SK-N-SH treated with all-trans-retinoic acid at 6 μM for 48 hours (cell line): ENCODE data around the gene FBXO31.

Experiments used
- ATAC-seq: fragments of 200-7000 bp; cut with Tn5 transposase; 3 replicates; pipeline ENCODE4 v1.9.1; 2020; ENCODE audit warnings: mild to moderate bottlenecking, moderate library complexity
- ARNTL ChIP-seq: fragments of 450-650 bp; formaldehyde crosslinking; IDR thresholded peaks from 2 replicates; pipeline ENCODE4 v1.5.0; 2020; ENCODE audit warnings: low read depth, mild to moderate bottlenecking, moderate library complexity, borderline replicate concordance
- BACH2 ChIP-seq: fragments of 250-450 bp; sonication (Bioruptor Pico); IDR thresholded peaks from 2 replicates; pipeline ENCODE4 v1.9.0; 2021; ENCODE audit warnings: mild to moderate bottlenecking, borderline replicate concordance
- CSDC2 ChIP-seq: fragments of 250-450 bp; sonication (Bioruptor Pico); IDR thresholded peaks from 2 replicates; pipeline ENCODE4 v1.5.0; 2020; ENCODE audit warnings: mild to moderate bottlenecking, moderate library complexity
- GLIS3 ChIP-seq: fragments of 250-450 bp; sonication (Bioruptor Pico); IDR thresholded peaks from 2 replicates; pipeline ENCODE4 v1.5.0; 2020; ENCODE audit warnings: mild to moderate bottlenecking, moderate library complexity
- OSR1 ChIP-seq: fragments of 250-450 bp; sonication (Bioruptor Pico); IDR thresholded peaks from 2 replicates; pipeline ENCODE4 v1.8.0; 2022; ENCODE audit warnings: moderate library complexity, mild to moderate bottlenecking, inconsistent platforms
- PPARA ChIP-seq: fragments of 250-450 bp; sonication (Bioruptor Pico); IDR thresholded peaks from 2 replicates; pipeline ENCODE4 v1.5.0; 2020; ENCODE audit warnings: mild to moderate bottlenecking, borderline replicate concordance
- RARB ChIP-seq: fragments of 250-450 bp; sonication (Bioruptor Pico); IDR thresholded peaks from 2 replicates; pipeline ENCODE4 v1.8.0; 2021; ENCODE audit warnings: mild to moderate bottlenecking, moderate library complexity
- SNAI2 ChIP-seq: fragments of 250-450 bp; sonication (Bioruptor Pico); IDR thresholded peaks from 2 replicates; pipeline ENCODE4 v1.5.0; 2020; ENCODE audit warnings: mild to moderate bottlenecking, moderate library complexity
- TCF4 ChIP-seq: fragments of 250-450 bp; sonication (Bioruptor Pico); IDR thresholded peaks from 2 replicates; pipeline ENCODE4 v1.8.0; 2021; ENCODE audit warnings: mild to moderate bottlenecking, moderate library complexity, borderline replicate concordance
- TOX ChIP-seq: fragments of 250-450 bp; sonication (Bioruptor Pico); IDR thresholded peaks from 2 replicates; pipeline ENCODE4 v1.8.0; 2021; ENCODE audit warnings: mild to moderate bottlenecking, moderate library complexity, borderline replicate concordance
- ZC3H10 ChIP-seq: fragments of 250-450 bp; sonication (Bioruptor Pico); IDR thresholded peaks from 2 replicates; pipeline ENCODE4 v1.5.1; 2021; ENCODE audit warnings: mild to moderate bottlenecking, moderate library complexity
- ZFP3 ChIP-seq: fragments of 250-450 bp; sonication (Bioruptor Pico); IDR thresholded peaks from 2 replicates; pipeline ENCODE4 v1.5.0; 2020; ENCODE audit warnings: mild to moderate bottlenecking, moderate library complexity
- ZNF565 ChIP-seq: fragments of 450-650 bp; formaldehyde crosslinking; conservative IDR thresholded peaks from 2 replicates; pipeline ENCODE4 v1.5.0; 2020; ENCODE audit warnings: low read depth, mild to moderate bottlenecking, moderate library complexity
- ZNF70 ChIP-seq: fragments of 450-650 bp; formaldehyde crosslinking; IDR thresholded peaks from 2 replicates; pipeline ENCODE4 v1.5.0; 2020; ENCODE audit warnings: mild to moderate bottlenecking, moderate library complexity
- ZNF8 ChIP-seq: fragments of 450-650 bp; formaldehyde crosslinking; IDR thresholded peaks from 2 replicates; pipeline ENCODE4 v1.5.0; 2020; ENCODE audit warnings: mild to moderate bottlenecking, moderate library complexity
- TF ChIP-seq, protein P1 (sequence below): fragments of 250-450 bp; sonication (Bioruptor Pico); IDR thresholded peaks from 2 replicates; pipeline ENCODE4 v1.5.0; 2020; ENCODE audit warnings: mild to moderate bottlenecking, moderate library complexity
- TF ChIP-seq, protein P2 (sequence below): fragments of 250-450 bp; sonication (Bioruptor Pico); IDR thresholded peaks from 2 replicates; pipeline ENCODE4 v1.8.0; 2020; ENCODE audit warnings: mild to moderate bottlenecking, moderate library complexity, borderline replicate concordance
- TF ChIP-seq, protein P3 (sequence below): fragments of 250-450 bp; sonication (Bioruptor Pico); IDR thresholded peaks from 2 replicates; pipeline ENCODE4 v1.5.1; 2020; ENCODE audit warnings: low read depth, mild to moderate bottlenecking, moderate library complexity

FBXO31 gene

DNA sequence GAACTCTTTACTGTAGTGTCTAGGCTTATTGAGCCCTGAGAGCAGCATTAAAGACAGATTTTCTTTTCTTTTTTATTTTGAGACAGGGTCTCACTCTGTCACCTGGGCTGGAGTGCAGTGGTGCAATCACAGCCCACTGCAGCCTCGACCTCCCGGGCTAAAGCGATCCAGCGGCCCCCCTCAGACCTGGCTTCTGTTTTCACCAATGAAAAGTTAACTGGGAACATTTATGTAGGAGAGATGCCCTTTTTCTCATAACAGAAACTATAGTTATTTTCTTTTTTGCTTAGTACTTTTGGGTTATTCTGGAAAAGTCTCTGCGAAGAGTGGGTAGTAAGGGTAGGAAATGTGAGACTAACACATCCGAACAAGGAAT lies 10.1 kb upstream of the FBXO31 start (continued):
- TF ChIP-seq, protein P1, sequence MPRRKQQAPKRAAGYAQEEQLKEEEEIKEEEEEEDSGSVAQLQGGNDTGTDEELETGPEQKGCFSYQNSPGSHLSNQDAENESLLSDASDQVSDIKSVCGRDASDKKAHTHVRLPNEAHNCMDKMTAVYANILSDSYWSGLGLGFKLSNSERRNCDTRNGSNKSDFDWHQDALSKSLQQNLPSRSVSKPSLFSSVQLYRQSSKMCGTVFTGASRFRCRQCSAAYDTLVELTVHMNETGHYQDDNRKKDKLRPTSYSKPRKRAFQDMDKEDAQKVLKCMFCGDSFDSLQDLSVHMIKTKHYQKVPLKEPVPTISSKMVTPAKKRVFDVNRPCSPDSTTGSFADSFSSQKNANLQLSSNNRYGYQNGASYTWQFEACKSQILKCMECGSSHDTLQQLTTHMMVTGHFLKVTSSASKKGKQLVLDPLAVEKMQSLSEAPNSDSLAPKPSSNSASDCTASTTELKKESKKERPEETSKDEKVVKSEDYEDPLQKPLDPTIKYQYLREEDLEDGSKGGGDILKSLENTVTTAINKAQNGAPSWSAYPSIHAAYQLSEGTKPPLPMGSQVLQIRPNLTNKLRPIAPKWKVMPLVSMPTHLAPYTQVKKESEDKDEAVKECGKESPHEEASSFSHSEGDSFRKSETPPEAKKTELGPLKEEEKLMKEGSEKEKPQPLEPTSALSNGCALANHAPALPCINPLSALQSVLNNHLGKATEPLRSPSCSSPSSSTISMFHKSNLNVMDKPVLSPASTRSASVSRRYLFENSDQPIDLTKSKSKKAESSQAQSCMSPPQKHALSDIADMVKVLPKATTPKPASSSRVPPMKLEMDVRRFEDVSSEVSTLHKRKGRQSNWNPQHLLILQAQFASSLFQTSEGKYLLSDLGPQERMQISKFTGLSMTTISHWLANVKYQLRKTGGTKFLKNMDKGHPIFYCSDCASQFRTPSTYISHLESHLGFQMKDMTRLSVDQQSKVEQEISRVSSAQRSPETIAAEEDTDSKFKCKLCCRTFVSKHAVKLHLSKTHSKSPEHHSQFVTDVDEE (CRISPR knock-in tag) = no peak
- no peak for TF ChIP-seq TCF4 (CRISPR knock-in tag)
- TF ChIP-seq, all 23 proteins: peak for 0

DNA sequence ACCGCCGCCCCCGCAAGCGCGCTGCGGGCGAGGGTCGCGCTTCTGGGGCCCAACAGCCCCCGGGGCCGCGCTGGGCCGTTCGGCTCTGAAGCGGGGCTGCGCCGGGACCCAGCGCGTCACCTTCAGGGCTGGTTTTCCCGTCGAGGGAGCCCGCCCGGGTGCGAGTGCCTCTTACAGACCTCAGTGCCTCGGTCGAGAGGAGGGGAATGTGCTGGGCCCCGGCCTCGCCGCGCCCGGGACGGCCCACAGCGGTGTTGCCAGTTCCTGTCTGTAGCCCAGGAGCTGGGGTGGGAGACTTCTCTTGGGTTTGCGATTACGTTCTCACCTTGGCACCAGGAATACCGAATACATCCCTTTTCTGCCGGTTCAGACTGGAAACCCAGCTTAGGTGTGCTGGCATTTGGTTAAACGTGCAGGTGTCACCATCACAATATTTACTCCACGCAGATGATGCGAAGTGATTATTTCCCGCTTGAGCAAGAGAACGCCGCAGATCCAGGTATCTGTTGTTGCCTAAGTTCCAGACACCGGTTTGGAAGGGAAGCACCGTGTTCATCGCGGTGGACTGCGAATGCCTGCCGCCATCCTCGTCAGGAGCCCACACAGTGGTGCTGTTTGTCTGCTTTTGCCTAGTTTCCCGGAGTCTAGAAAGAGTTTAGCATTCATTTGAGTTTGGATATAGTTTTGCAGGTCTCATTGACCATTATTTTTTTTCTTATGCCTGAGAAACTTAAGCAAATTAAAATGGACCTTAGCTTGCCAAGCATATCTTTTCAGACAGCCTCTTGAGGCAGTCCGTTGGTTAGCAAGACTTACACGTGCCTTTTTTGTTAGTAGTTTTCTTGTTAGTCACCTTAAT lies 9.5 kb upstream of the FBXO31 start:
- ATAC-seq = peak; percentile 32
- TF ChIP-seq ZNF70 (CRISPR knock-in tag) = no peak
- no peak for TF ChIP-seq ARNTL
- TF ChIP-seq CSDC2 = no peak
- no peak for TF ChIP-seq RARB (CRISPR knock-in tag)
- no peak for TF ChIP-seq SNAI2 (CRISPR knock-in tag)
- no peak for TF ChIP-seq ZNF565
- TF ChIP-seq GLIS3 = no peak
- TF ChIP-seq, protein P2, sequence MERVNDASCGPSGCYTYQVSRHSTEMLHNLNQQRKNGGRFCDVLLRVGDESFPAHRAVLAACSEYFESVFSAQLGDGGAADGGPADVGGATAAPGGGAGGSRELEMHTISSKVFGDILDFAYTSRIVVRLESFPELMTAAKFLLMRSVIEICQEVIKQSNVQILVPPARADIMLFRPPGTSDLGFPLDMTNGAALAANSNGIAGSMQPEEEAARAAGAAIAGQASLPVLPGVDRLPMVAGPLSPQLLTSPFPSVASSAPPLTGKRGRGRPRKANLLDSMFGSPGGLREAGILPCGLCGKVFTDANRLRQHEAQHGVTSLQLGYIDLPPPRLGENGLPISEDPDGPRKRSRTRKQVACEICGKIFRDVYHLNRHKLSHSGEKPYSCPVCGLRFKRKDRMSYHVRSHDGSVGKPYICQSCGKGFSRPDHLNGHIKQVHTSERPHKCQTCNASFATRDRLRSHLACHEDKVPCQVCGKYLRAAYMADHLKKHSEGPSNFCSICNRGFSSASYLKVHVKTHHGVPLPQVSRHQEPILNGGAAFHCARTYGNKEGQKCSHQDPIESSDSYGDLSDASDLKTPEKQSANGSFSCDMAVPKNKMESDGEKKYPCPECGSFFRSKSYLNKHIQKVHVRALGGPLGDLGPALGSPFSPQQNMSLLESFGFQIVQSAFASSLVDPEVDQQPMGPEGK (CRISPR knock-in tag) = no peak
- TF ChIP-seq OSR1 = no peak
- TF ChIP-seq PPARA (CRISPR knock-in tag) = no peak
- TF ChIP-seq ZC3H10 (CRISPR knock-in tag) = no peak
- no peak for TF ChIP-seq ZFP3 (CRISPR knock-in tag)
- no peak for TF ChIP-seq ZNF8 (CRISPR knock-in tag)

DNA sequence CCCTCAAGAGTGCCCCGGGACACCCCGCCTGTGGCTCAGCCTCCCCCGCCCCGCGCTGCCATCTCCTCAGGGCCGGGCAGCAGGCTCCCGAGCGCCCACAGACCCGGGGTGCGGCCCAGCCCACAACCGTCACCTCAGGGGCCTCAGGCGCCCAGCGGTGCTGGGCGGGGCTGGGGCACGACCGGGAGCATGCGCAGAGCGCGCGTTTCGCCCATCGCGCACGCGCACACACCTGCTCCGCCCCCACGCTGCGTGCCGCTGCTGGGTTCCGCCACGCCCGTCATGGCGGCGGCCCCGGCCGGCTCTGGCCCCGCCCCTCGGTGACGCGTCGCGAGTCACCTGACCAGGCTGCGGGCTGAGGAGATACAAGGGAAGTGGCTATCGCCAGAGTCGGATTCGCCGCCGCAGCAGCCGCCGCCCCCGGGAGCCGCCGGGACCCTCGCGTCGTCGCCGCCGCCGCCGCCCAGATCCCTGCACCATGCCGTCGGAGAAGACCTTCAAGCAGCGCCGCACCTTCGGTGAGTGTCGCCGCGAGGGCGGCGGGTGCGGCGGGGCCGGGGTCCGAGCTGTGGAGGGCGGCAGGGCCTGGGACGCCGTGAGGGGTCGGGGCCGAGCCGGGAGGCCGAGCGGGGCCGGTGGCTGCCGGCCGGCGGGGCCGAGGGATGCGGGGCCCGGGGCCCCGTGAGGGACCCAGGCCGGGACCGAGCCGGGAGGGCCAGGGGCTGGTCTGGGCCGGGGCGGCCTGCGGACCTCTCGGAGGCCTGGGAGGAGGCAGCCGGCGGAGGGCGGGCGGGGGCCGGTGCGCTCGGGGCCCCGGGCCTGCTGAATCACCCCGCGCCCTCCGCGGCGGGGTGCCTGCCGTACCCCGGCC lies 8.6 kb upstream of the FBXO31 start, which contains the start of gene MAP1LC3B:
MAP1LC3B (plus strand) TSS at position 387 of the 871 bp plus-strand sequence; CDS start at position 479, 92 bp downstream.
- no peak for TF ChIP-seq GLIS3
- TF ChIP-seq, protein P3, sequence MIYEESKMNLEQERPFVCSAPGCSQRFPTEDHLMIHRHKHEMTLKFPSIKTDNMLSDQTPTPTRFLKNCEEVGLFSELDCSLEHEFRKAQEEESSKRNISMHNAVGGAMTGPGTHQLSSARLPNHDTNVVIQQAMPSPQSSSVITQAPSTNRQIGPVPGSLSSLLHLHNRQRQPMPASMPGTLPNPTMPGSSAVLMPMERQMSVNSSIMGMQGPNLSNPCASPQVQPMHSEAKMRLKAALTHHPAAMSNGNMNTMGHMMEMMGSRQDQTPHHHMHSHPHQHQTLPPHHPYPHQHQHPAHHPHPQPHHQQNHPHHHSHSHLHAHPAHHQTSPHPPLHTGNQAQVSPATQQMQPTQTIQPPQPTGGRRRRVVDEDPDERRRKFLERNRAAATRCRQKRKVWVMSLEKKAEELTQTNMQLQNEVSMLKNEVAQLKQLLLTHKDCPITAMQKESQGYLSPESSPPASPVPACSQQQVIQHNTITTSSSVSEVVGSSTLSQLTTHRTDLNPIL = no peak
- TF ChIP-seq TOX (CRISPR knock-in tag) = no peak
- TF ChIP-seq BACH2 (CRISPR knock-in tag) = no peak
- TF ChIP-seq, protein P1 (CRISPR knock-in tag) = peak; percentile 73; the same call in 1 of the 2 replicates
- peak; percentile 76 for ATAC-seq
